ENCODE results near the gene DEAF1. TPM values are rescaled to one million over a fixed set of nuclear protein-coding genes. Genes with fewer than 3 reads are reported as not detected.

Gene DEAF1
- total and polyA plus RNA-seq, 9 of the 15 experiments (the other 6 are each of a cell fraction or from before 2014, with no cell fraction given): 2.0 to 69.1 (median 26.8) TPM

GRCh38 chr11:691710-692590, 3.1 kb downstream of the DEAF1 start:
- peak overlapping the region; percentile 47; the same call in 1 of the 2 replicates for H3K4me2 ChIP-seq (ENCODE audit: insufficient read depth, low read length)
- 56% methylated on average over 15 of the region's 18 CpGs for WGBS (ENCODE audit: insufficient coverage, low coverage, missing lambda C conversion rate)
- ChIA-PET POLR2A (interaction anchor here (0.5 to 2.6 kb wide), 9 partner anchors 9 to 833 kb away, joined by 3 to 19 read pairs (median 4); no protein-coding TSS in a partner anchor), CTCF (ENCODE audit: low intra/inter-chr PET ratio) (no interaction called here)
- H3K9ac ChIP-seq (ENCODE audit: insufficient read depth in 1 of 2, low read depth in 2 of 2, low read length in 2 of 2): peak overlapping the region in 1 of 2 experiments; percentile 85; a peak in 2 of 4 replicates
- no peaks in the 10 kb centered on the region for H3K27me3 ChIP-seq (ENCODE audit: control insufficient read depth in 2 of 2, insufficient read depth in 2 of 2, low read length in 2 of 2)
- no peaks in the 10 kb centered on the region for H3K9me3 ChIP-seq (replicated peaks; ENCODE audit: control insufficient read depth, insufficient read depth, low read depth, low read length)
- H3K27ac ChIP-seq (ENCODE audit: extremely low read depth, low read depth, low read length): peak overlapping the region; percentile 49; the same call in 2 of the 3 replicates
- no peak overlapping the region for H2AFZ ChIP-seq (ENCODE audit: low read depth, low read length)
- peaks cover 26 to 63% of the 10 kb centered on the region in 2 experiments for H3K4me1 ChIP-seq (replicated peaks in 1 of 2; ENCODE audit: control insufficient read depth in 2 of 2, insufficient read depth in 2 of 2, low read length in 2 of 2)
- DNase-seq (ENCODE audit: extremely low read depth in 1 of 4, low spot score in 3 of 4): peak in 1 of 4 experiments; percentile 45
- no TSS peak for BruUV-seq (replicated peaks)
- H3K36me3 ChIP-seq (ENCODE audit: control insufficient read depth, insufficient read depth, low read length): peaks cover 42% of the 10 kb centered on the region; the same call in 2 of the 3 replicates
- intact Hi-C loops (cut with micrococcal nuclease) (loop anchor here (10.0 kb wide), 1 partner anchor 137 kb away; no protein-coding TSS in a partner anchor), in situ Hi-C loops (cut with MboI) (no loop called here)
- H4K20me1 ChIP-seq (replicated peaks; ENCODE audit: control insufficient read depth, insufficient read depth, low read length): peaks cover 6% of the 10 kb centered on the region
- H3K79me2 ChIP-seq (ENCODE audit: control insufficient read depth, insufficient read depth, low read length): peaks cover 74% of the 10 kb centered on the region
- no peak for ATAC-seq
- H3K9me1 ChIP-seq (ENCODE audit: control insufficient read depth, insufficient read depth, low read length): peaks cover 4% of the 10 kb centered on the region
- TF ChIP-seq CBFA2T3 (IDR thresholded peaks at IDR 0.05): peak; percentile 9; the same call in 1 of the 2 replicates
- TF ChIP-seq EGR1 (conservative IDR thresholded peaks at IDR 0.05): 0 out of 2 replicates have a peak, but pooled peaks have one; percentile 10
- no peak for TF ChIP-seq FOS (IDR thresholded peaks at IDR 0.05; ENCODE audit: extremely low read depth, insufficient read length)
- 0 out of 2 replicates have a peak, but pooled peaks have one; percentile 16 for TF ChIP-seq RB1 (IDR thresholded peaks at IDR 0.05; ENCODE audit: low read depth)
- 0 out of 2 replicates have a peak, but pooled peaks have one; percentile 32 for TF ChIP-seq STAG1 (CRISPR knock-in tag; IDR thresholded peaks at IDR 0.05; ENCODE audit: borderline replicate concordance)
- no peak for TF ChIP-seq ZNF165 (CRISPR knock-in tag; IDR thresholded peaks at IDR 0.05; ENCODE audit: borderline replicate concordance)
- no peak for TF ChIP-seq POLR2AphosphoS5 (IDR thresholded peaks at IDR 0.05; ENCODE audit: control insufficient read depth, insufficient read depth, low read depth, low read length)
- TF ChIP-seq MIER1 (IDR thresholded peaks at IDR 0.05; ENCODE audit: low read depth): no peak
- 0 out of 2 replicates have a peak, but pooled peaks have one; percentile 23 for TF ChIP-seq POLR2G (IDR thresholded peaks at IDR 0.05; ENCODE audit: low read depth, low read length)
- peak; percentile 17; the same call in 1 of the 2 replicates for TF ChIP-seq USF2 (CRISPR knock-in tag; IDR thresholded peaks at IDR 0.05)
- no peak for FAIRE-seq
- no peak overlapping the region for H3K4me3 ChIP-seq
